K562 (cell line): ENCODE data around the gene TMEM217. TPM values are rescaled to one million over a fixed set of nuclear protein-coding genes. Genes with fewer than 3 reads are reported as not detected.

Source experiments
- ASH1L ChIP-seq: fragments of 450-650 bp; IDR thresholded peaks from 2 replicates; pipeline ENCODE4 v1.6.1; 2018; ENCODE audit warnings: borderline replicate concordance, mild to moderate bottlenecking, low read depth; ENCODE audit not compliant: partially characterized antibody
- BRCA1 ChIP-seq, 2 experiments: fragments of 450-650 bp in 1 of 2; sonication (generic) in 1 of 2; formaldehyde crosslinking in 1 of 2; IDR thresholded peaks; 2 replicates each; pipeline versions ENCODE4 v1.5.0 to v1.6.1; 2017 to 2020; ENCODE audit warnings: mild to moderate bottlenecking in 1 of 2, missing genetic modification reagents in 1 of 2
- CHCHD3 ChIP-seq: fragments of 250-450 bp; sonication (Bioruptor Pico); IDR thresholded peaks from 2 replicates; pipeline ENCODE4 v2.1.2; 2022; ENCODE audit warnings: mild to moderate bottlenecking
- CHD1 ChIP-seq: fragments of 200-600 bp; sonication (generic); IDR thresholded peaks from one replicate; pipeline ENCODE4 v1.6.1; 2012; ENCODE audit warnings: mild to moderate bottlenecking, moderate library complexity, low read length, inconsistent platforms
- ELF1 ChIP-seq: fragments of 200-800 bp; sonication (Bioruptor generic); IDR thresholded peaks from 2 replicates; pipeline ENCODE4 v1.6.1; 2016; ENCODE audit warnings: missing genetic modification characterization, missing compliant biosample characterization
- LEF1 ChIP-seq: fragments of 450-650 bp; IDR thresholded peaks from 2 replicates; pipeline ENCODE4 v1.6.1; 2016; ENCODE audit warnings: mild to moderate bottlenecking
- NONO ChIP-seq, 2 experiments: fragments of 200-400 bp in 1 of 2; fragments of 450-650 bp in 1 of 2; formaldehyde crosslinking in 1 of 2; IDR thresholded peaks; 2 replicates each; pipeline ENCODE4 v1.6.1; 2017; ENCODE audit warnings: low read depth in 2 of 2, mild to moderate bottlenecking in 2 of 2, moderate library complexity in 2 of 2, low read length in 1 of 2
- NR2F6 ChIP-seq: fragments of 450-650 bp; formaldehyde crosslinking; IDR thresholded peaks from 2 replicates; pipeline ENCODE4 v1.4.0; 2020; ENCODE audit warnings: mild to moderate bottlenecking
- POLR3A ChIP-seq: IDR thresholded peaks from 2 replicates; pipeline ENCODE4 v1.6.1; 2011; ENCODE audit warnings: borderline replicate concordance, mild to moderate bottlenecking, moderate library complexity; ENCODE audit not compliant: insufficient read length, insufficient read depth; ENCODE audit errors: extremely low read depth
- SIN3A ChIP-seq, 2 experiments: fragments of 150-350 bp in 1 of 2; IDR thresholded peaks; 2 replicates each; pipeline ENCODE4 v1.6.1; 2011 to 2016; ENCODE audit warnings: borderline replicate concordance in 2 of 2, low read depth in 2 of 2, low read length in 2 of 2, mild to moderate bottlenecking in 2 of 2, moderate library complexity in 2 of 2; ENCODE audit not compliant: control insufficient read depth in 1 of 2
- SRF ChIP-seq, 2 experiments: fragments of 250-450, 450-650 bp in 1 of 2; sonication (Bioruptor Pico) in 1 of 2; sonication (generic) in 1 of 2; formaldehyde crosslinking; IDR thresholded peaks; 2 replicates each; pipeline versions ENCODE4 v1.5.0 to v1.5.1; 2020 to 2022; ENCODE audit warnings: mild to moderate bottlenecking in 1 of 2, missing genetic modification reagents in 1 of 2
- SUPT5H ChIP-seq: fragments of 450-650 bp; IDR thresholded peaks from 2 replicates; pipeline ENCODE4 v1.6.1; 2016
- TRIM28 ChIP-seq: fragments of 450-650 bp; IDR thresholded peaks from 2 replicates; pipeline ENCODE4 v1.6.1; 2017
- ZNF133 ChIP-seq: fragments of 250-450 bp; sonication (Bioruptor Pico); IDR thresholded peaks from 2 replicates; pipeline ENCODE4 v1.4.0; 2020; ENCODE audit warnings: mild to moderate bottlenecking
- ZNF184 ChIP-seq: sonication (generic); formaldehyde crosslinking; IDR thresholded peaks from 2 replicates; pipeline ENCODE4 v1.5.0; 2020; ENCODE audit warnings: missing genetic modification reagents
- ZNF23 ChIP-seq: fragments of 250-450 bp; sonication (Bioruptor Pico); IDR thresholded peaks from 2 replicates; pipeline ENCODE4 v1.4.0; 2020; ENCODE audit warnings: mild to moderate bottlenecking
- ZNF589 ChIP-seq: fragments of 200-800 bp; sonication (Bioruptor generic); IDR thresholded peaks from 2 replicates; pipeline ENCODE4 v1.6.1; 2016; ENCODE audit warnings: low read depth, missing genetic modification characterization, missing compliant biosample characterization
- ZNF785 ChIP-seq: fragments of 250-450 bp; sonication (Bioruptor Pico); IDR thresholded peaks from 2 replicates; pipeline ENCODE4 v1.4.0; 2020; ENCODE audit warnings: mild to moderate bottlenecking
- ZNF830 ChIP-seq: fragments of 250-450 bp; sonication (Bioruptor Pico); IDR thresholded peaks from 2 replicates; pipeline ENCODE4 v1.5.0; 2021; ENCODE audit warnings: mild to moderate bottlenecking
- polyA plus RNA-seq, 8 experiments: library from polyadenylated mRNA; depleted of rRNA in 4 of 8; stranded (reverse) in 5 of 8; unstranded in 3 of 8; fragments of >200 nt; fragmentation: Nextera tagmentation in 2 of 8; fragmentation: Illumina TruSeq in 1 of 8; extraction: Ambion mirVana in 2 of 8; extraction: Trizol in 1 of 8; gene quantifications; 2 replicates each; pipeline versions ENCODE4 v1.2.1 to v1.2.3, GENCODE V29; 2011 to 2014; ENCODE audit warnings: inconsistent platforms in 1 of 8, missing spikeins in 1 of 8
- total RNA-seq, 7 experiments: library from RNA; depleted of rRNA in 6 of 7; stranded (reverse); fragments of >200 nt in 6 of 7; fragmentation: Illumina TruSeq in 2 of 7; extraction: Trizol in 2 of 7; gene quantifications; 2 replicates each; pipeline versions ENCODE4 v1.2.1 to v1.2.3, GENCODE V29; 2011 to 2021; ENCODE audit warnings: low replicate concordance in 1 of 7
- TF ChIP-seq, protein P1 (sequence below): fragments of 450-650 bp; IDR thresholded peaks from 2 replicates; pipeline ENCODE4 v1.6.1; 2016; ENCODE audit warnings: borderline replicate concordance
- TF ChIP-seq, protein P2 (sequence below), 2 experiments: fragments of 200-800 bp in 1 of 2; sonication (Bioruptor generic) in 1 of 2; sonication (generic) in 1 of 2; formaldehyde crosslinking in 1 of 2; IDR thresholded peaks in 1 of 2; conservative IDR thresholded peaks in 1 of 2; 2 replicates each; pipeline versions ENCODE4 v1.5.0 to v1.6.1; 2016 to 2020; ENCODE audit warnings: missing compliant biosample characterization in 1 of 2, missing genetic modification characterization in 1 of 2, missing genetic modification reagents in 1 of 2
- TF ChIP-seq, protein P3 (sequence below): fragments of 450-650 bp; conservative IDR thresholded peaks from 2 replicates; pipeline ENCODE4 v1.6.1; 2016; ENCODE audit warnings: missing genetic modification characterization, low read depth, mild to moderate bottlenecking, control low read depth, missing compliant biosample characterization

TMEM217 gene
- total and polyA plus RNA-seq, 9 of the 15 experiments (the other 6 are each of a cell fraction or from before 2014, with no cell fraction given) = 1.3 to 8.0 (median 1.9) TPM

DNA sequence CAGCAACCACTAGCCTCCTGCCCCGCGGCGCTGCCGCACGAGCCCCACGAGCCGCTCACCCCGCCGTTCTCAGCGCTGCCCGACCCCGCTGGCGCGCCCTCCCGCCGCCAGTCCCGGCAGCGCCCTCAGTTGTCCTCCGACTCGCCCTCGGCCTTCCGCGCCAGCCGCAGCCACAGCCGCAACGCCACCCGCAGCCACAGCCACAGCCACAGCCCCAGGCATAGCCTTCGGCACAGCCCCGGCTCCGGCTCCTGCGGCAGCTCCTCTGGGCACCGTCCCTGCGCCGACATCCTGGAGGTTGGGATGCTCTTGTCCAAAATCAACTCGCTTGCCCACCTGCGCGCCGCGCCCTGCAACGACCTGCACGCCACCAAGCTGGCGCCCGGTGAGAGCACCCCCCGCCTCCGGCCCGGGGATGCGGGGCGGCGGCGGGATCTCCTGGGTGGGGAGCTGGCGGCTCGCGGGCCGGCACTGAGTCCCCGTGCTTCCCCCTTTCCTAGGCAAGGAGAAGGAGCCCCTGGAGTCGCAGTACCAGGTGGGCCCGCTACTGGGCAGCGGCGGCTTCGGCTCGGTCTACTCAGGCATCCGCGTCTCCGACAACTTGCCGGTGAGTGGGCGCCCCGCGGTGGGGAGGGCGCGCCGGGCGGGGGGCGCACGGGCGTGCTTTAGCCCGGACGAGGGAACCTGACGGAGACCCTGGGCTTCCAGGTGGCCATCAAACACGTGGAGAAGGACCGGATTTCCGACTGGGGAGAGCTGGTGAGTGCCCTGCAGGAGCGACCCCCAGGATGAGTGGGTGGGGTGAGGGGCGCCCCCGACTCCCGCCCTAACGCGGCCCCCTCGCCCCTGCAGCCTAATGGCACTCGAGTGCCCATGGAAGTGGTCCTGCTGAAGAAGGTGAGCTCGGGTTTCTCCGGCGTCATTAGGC is 87.4 kb downstream of the TMEM217 start (continued):
- TF ChIP-seq, protein P1, sequence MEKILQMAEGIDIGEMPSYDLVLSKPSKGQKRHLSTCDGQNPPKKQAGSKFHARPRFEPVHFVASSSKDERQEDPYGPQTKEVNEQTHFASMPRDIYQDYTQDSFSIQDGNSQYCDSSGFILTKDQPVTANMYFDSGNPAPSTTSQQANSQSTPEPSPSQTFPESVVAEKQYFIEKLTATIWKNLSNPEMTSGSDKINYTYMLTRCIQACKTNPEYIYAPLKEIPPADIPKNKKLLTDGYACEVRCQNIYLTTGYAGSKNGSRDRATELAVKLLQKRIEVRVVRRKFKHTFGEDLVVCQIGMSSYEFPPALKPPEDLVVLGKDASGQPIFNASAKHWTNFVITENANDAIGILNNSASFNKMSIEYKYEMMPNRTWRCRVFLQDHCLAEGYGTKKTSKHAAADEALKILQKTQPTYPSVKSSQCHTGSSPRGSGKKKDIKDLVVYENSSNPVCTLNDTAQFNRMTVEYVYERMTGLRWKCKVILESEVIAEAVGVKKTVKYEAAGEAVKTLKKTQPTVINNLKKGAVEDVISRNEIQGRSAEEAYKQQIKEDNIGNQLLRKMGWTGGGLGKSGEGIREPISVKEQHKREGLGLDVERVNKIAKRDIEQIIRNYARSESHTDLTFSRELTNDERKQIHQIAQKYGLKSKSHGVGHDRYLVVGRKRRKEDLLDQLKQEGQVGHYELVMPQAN = peak; percentile 33; the same call in 1 of the 2 replicates
- TF ChIP-seq ZNF133 (CRISPR knock-in tag) (no peak), TRIM28 (no peak), NR2F6 (CRISPR knock-in tag) (no peak), ELF1 (tag) (no peak), ASH1L (no peak), CHCHD3 (CRISPR knock-in tag) (no peak), ZNF184 (CRISPR knock-in tag) (no peak), SRF (CRISPR knock-in tag; IDR thresholded peaks at IDR 0.05) (0 out of 4 replicates have a peak, but pooled peaks have one; percentile 42 to 59), LEF1 (no peak), ZNF785 (CRISPR knock-in tag) (no peak), ZNF23 (CRISPR knock-in tag) (no peak), POLR3A (no peak), ZNF830 (peak; percentile 94), ZNF589 (CRISPR knock-in tag) (0 out of 2 replicates have a peak, but pooled peaks have one; percentile 13), BRCA1 (IDR thresholded peaks at IDR 0.05) (no peak), BRCA1 (CRISPR knock-in tag; IDR thresholded peaks at IDR 0.05) (no peak), CHD1 (peak; percentile 100), NONO (IDR thresholded peaks at IDR 0.05; ENCODE audit: low read depth in 2 of 2, low read length in 1 of 2) (peak in 1 of 2 experiments; percentile 90; a peak in 2 of 4 replicates), SUPT5H (peak; percentile 41; the same call in 1 of the 2 replicates), SIN3A (IDR thresholded peaks at IDR 0.05; ENCODE audit: borderline replicate concordance in 2 of 2, control insufficient read depth in 1 of 2, low read depth in 2 of 2, low read length in 2 of 2) (peak; percentile 16 to 73; a peak in 3 of 4 replicates)
- TF ChIP-seq, protein P2, sequence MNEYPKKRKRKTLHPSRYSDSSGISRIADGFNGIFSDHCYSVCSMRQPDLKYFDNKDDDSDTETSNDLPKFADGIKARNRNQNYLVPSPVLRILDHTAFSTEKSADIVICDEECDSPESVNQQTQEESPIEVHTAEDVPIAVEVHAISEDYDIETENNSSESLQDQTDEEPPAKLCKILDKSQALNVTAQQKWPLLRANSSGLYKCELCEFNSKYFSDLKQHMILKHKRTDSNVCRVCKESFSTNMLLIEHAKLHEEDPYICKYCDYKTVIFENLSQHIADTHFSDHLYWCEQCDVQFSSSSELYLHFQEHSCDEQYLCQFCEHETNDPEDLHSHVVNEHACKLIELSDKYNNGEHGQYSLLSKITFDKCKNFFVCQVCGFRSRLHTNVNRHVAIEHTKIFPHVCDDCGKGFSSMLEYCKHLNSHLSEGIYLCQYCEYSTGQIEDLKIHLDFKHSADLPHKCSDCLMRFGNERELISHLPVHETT (CRISPR knock-in tag; conservative IDR thresholded peaks at IDR 0.05 in 1 of 2, IDR thresholded peaks at IDR 0.05 in 1 of 2) = peak in 1 of 2 experiments; percentile 56; a peak in 2 of 4 replicates
- TF ChIP-seq, protein P3, sequence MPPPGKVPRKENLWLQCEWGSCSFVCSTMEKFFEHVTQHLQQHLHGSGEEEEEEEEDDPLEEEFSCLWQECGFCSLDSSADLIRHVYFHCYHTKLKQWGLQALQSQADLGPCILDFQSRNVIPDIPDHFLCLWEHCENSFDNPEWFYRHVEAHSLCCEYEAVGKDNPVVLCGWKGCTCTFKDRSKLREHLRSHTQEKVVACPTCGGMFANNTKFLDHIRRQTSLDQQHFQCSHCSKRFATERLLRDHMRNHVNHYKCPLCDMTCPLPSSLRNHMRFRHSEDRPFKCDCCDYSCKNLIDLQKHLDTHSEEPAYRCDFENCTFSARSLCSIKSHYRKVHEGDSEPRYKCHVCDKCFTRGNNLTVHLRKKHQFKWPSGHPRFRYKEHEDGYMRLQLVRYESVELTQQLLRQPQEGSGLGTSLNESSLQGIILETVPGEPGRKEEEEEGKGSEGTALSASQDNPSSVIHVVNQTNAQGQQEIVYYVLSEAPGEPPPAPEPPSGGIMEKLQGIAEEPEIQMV = no peak
